ENCODE measurements around the gene CFAP100.

GRCh38 chr3:126468028-126468891, 73.6 kb downstream of the CFAP100 start:
- no peak for TF ChIP-seq EZH2phosphoT487 (IDR thresholded peaks at IDR 0.05; ENCODE audit: borderline replicate concordance)
- no peak for TF ChIP-seq TCF7L2 (IDR thresholded peaks at IDR 0.05; ENCODE audit: borderline replicate concordance, extremely low read depth, insufficient read depth, insufficient read length)
- no peak for TF ChIP-seq POLR2A (IDR thresholded peaks at IDR 0.05; ENCODE audit: borderline replicate concordance, extremely low read depth, insufficient read depth, insufficient read length)
- TF ChIP-seq, protein P1, sequence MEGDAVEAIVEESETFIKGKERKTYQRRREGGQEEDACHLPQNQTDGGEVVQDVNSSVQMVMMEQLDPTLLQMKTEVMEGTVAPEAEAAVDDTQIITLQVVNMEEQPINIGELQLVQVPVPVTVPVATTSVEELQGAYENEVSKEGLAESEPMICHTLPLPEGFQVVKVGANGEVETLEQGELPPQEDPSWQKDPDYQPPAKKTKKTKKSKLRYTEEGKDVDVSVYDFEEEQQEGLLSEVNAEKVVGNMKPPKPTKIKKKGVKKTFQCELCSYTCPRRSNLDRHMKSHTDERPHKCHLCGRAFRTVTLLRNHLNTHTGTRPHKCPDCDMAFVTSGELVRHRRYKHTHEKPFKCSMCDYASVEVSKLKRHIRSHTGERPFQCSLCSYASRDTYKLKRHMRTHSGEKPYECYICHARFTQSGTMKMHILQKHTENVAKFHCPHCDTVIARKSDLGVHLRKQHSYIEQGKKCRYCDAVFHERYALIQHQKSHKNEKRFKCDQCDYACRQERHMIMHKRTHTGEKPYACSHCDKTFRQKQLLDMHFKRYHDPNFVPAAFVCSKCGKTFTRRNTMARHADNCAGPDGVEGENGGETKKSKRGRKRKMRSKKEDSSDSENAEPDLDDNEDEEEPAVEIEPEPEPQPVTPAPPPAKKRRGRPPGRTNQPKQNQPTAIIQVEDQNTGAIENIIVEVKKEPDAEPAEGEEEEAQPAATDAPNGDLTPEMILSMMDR (IDR thresholded peaks at IDR 0.05 in 2 of 3, conservative IDR thresholded peaks at IDR 0.05 in 1 of 3; ENCODE audit: borderline replicate concordance in 1 of 3, insufficient read depth in 1 of 3, low read depth in 2 of 3, low read length in 2 of 3), result no peak
- TF ChIP-seq, protein P2, sequence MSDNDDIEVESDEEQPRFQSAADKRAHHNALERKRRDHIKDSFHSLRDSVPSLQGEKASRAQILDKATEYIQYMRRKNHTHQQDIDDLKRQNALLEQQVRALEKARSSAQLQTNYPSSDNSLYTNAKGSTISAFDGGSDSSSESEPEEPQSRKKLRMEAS (IDR thresholded peaks at IDR 0.05), result no peak
- TF ChIP-seq EZH2 (IDR thresholded peaks at IDR 0.05), result no peak
- no peak for TF ChIP-seq SP1 (IDR thresholded peaks at IDR 0.05; ENCODE audit: low read depth)
- TF ChIP-seq ZNF274 (IDR thresholded peaks at IDR 0.05; ENCODE audit: low read depth, low read length), result no peak
- TF ChIP-seq, protein P3, sequence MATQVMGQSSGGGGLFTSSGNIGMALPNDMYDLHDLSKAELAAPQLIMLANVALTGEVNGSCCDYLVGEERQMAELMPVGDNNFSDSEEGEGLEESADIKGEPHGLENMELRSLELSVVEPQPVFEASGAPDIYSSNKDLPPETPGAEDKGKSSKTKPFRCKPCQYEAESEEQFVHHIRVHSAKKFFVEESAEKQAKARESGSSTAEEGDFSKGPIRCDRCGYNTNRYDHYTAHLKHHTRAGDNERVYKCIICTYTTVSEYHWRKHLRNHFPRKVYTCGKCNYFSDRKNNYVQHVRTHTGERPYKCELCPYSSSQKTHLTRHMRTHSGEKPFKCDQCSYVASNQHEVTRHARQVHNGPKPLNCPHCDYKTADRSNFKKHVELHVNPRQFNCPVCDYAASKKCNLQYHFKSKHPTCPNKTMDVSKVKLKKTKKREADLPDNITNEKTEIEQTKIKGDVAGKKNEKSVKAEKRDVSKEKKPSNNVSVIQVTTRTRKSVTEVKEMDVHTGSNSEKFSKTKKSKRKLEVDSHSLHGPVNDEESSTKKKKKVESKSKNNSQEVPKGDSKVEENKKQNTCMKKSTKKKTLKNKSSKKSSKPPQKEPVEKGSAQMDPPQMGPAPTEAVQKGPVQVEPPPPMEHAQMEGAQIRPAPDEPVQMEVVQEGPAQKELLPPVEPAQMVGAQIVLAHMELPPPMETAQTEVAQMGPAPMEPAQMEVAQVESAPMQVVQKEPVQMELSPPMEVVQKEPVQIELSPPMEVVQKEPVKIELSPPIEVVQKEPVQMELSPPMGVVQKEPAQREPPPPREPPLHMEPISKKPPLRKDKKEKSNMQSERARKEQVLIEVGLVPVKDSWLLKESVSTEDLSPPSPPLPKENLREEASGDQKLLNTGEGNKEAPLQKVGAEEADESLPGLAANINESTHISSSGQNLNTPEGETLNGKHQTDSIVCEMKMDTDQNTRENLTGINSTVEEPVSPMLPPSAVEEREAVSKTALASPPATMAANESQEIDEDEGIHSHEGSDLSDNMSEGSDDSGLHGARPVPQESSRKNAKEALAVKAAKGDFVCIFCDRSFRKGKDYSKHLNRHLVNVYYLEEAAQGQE (IDR thresholded peaks at IDR 0.05; ENCODE audit: low read depth), result no peak
- no peak for TF ChIP-seq CBX3 (IDR thresholded peaks at IDR 0.05; ENCODE audit: low read depth)
